Suprapubic skin (tissue), 4 donors: ENCODE measurements around the gene ILDR2. TPM values are rescaled to one million over a fixed set of nuclear protein-coding genes. Genes with fewer than 3 reads are reported as not detected.

ENCODE experiments used
- DNase-seq, 2 donors: peaks; one replicate each; pipeline ENCODE4 v3.0.0-alpha.2; 2019; ENCODE audit warnings: low spot score in 2 of 2
- H3K27ac ChIP-seq: fragments of 200-600 bp; sonication (generic); one replicate; pipeline ENCODE4 v1.5.1; 2019
- H3K27me3 ChIP-seq: fragments of 200-600 bp; sonication (generic); one replicate; pipeline ENCODE4 v1.5.1; 2019
- H3K36me3 ChIP-seq: fragments of 200-600 bp; sonication (generic); one replicate; pipeline ENCODE4 v1.5.1; 2019
- H3K4me1 ChIP-seq: fragments of 200-600 bp; sonication (generic); one replicate; pipeline ENCODE4 v1.5.1; 2019
- H3K4me3 ChIP-seq: fragments of 200-600 bp; sonication (generic); one replicate; pipeline ENCODE4 v1.5.1; 2019; ENCODE audit warnings: mild to moderate bottlenecking
- H3K9me3 ChIP-seq: fragments of 200-600 bp; sonication (generic); one replicate; pipeline ENCODE4 v1.5.1; 2019
- CTCF ChIP-seq, 2 donors: fragments of 200-600 bp in 1 of 2; fragments of 450-650 bp in 1 of 2; sonication (generic) in 1 of 2; IDR thresholded peaks; one replicate each; pipeline ENCODE4 v1.5.1; 2016 to 2019; ENCODE audit warnings: antibody characterized with exemption in 2 of 2, mild to moderate bottlenecking in 1 of 2, moderate library complexity in 1 of 2
- EP300 ChIP-seq: sonication (generic); formaldehyde crosslinking; IDR thresholded peaks from one replicate; pipeline ENCODE4 v1.6.1; 2017; ENCODE audit warnings: antibody characterized with exemption
- POLR2A ChIP-seq, 2 donors: fragments of 450-650 bp; IDR thresholded peaks; one replicate each; pipeline ENCODE4 v1.6.1; 2017; ENCODE audit warnings: antibody characterized with exemption in 2 of 2, mild to moderate bottlenecking in 2 of 2, moderate library complexity in 2 of 2
- POLR2AphosphoS5 ChIP-seq, 3 donors: sonication (generic); formaldehyde crosslinking; IDR thresholded peaks; one replicate each; pipeline ENCODE4 v1.6.1; 2017; ENCODE audit warnings: antibody characterized with exemption in 3 of 3
- WGBS: methylation state at CpG from one replicate; pipeline ENCODE4 v1.1.5; 2018; 5-methylcytosine and 5-hydroxymethylcytosine counted together
- total RNA-seq, 4 donors: library from RNA; depleted of rRNA; stranded (reverse); fragments of >200 nt; gene quantifications; one replicate each; pipeline ENCODE4 v1.1.0, GENCODE V29; 2016

The ILDR2 gene
- under 1 TPM in 3 of 4 donors, not detected in 1; 0.47 to 0.70 (median 0.48) TPM for total RNA-seq

- peak within 1 kb of the TSS; percentile 54 for H3K4me3 ChIP-seq
- no peaks in the 10 kb centered on the region for H3K36me3 ChIP-seq
- H3K4me1 ChIP-seq: peaks cover 14% of the 10 kb centered on the region
- peak in 1 of 2 donors; percentile 62 for DNase-seq
- WGBS: under 1% methylated on average over 11 of the region's 97 CpGs
- TF ChIP-seq POLR2A (IDR thresholded peaks at IDR 0.05) (no peak), POLR2AphosphoS5 (IDR thresholded peaks at IDR 0.05) (no peak), CTCF (IDR thresholded peaks at IDR 0.05) (no peak), EP300 (no peak)
- H3K27me3 ChIP-seq: peaks cover 42% of the 10 kb centered on the region
- H3K9me3 ChIP-seq: no peaks in the 10 kb centered on the region
- H3K27ac ChIP-seq: no peak within 1 kb of the TSS
Observed at GRCh38 chr1:166975361-166976129, at the start of gene ILDR2. TSS of gene ILDR2 (minus strand) at chr1:166975540. CDS start at chr1:166975268, 272 bp downstream.

- Histone ChIP-seq H3K36me3 (no peaks in the 10 kb centered on the region), H3K27me3 (peaks cover 6% of the 10 kb centered on the region), H3K4me1 (no peaks in the 10 kb centered on the region), H3K9me3 (no peaks in the 10 kb centered on the region), H3K4me3 (no peak overlapping the region), H3K27ac (no peak overlapping the region)
- 94% methylated on average over 1 of the region's 1 CpG for WGBS
- TF ChIP-seq POLR2AphosphoS5 (IDR thresholded peaks at IDR 0.05): no peak
- no peak for DNase-seq
Observed at GRCh38 chr1:167022384-167022783, 47.0 kb upstream of the ILDR2 start.

- H3K27me3 ChIP-seq: no peaks in the 10 kb centered on the region
- H3K4me1 ChIP-seq: no peaks in the 10 kb centered on the region
- no peak overlapping the region for H3K4me3 ChIP-seq
- 62% methylated on average over 6 of the region's 6 CpGs for WGBS
- DNase-seq: no peak
- no peaks in the 10 kb centered on the region for H3K36me3 ChIP-seq
- no peak overlapping the region for H3K27ac ChIP-seq
- H3K9me3 ChIP-seq: no peaks in the 10 kb centered on the region
- TF ChIP-seq CTCF (IDR thresholded peaks at IDR 0.05) (no peak), POLR2AphosphoS5 (IDR thresholded peaks at IDR 0.05) (no peak), EP300 (no peak), POLR2A (IDR thresholded peaks at IDR 0.05) (no peak)
Observed at GRCh38 chr1:167016100-167016750, 40.9 kb upstream of the ILDR2 start.

GRCh38 chr1:167013108-167013929, 38.0 kb upstream of the ILDR2 start:
- H3K36me3 ChIP-seq: no peaks in the 10 kb centered on the region
- no peak for TF ChIP-seq EP300
- no peak for TF ChIP-seq POLR2A (IDR thresholded peaks at IDR 0.05)
- no peak for TF ChIP-seq CTCF (IDR thresholded peaks at IDR 0.05)
- TF ChIP-seq POLR2AphosphoS5 (IDR thresholded peaks at IDR 0.05): no peak
- H3K9me3 ChIP-seq: no peaks in the 10 kb centered on the region
- H3K4me1 ChIP-seq: no peaks in the 10 kb centered on the region
- no peak for DNase-seq
- no peak overlapping the region for H3K4me3 ChIP-seq
- peaks cover 5% of the 10 kb centered on the region for H3K27me3 ChIP-seq
- WGBS: 40% methylated on average over 8 of the region's 8 CpGs
- no peak overlapping the region for H3K27ac ChIP-seq

GRCh38 chr1:167012570-167012969, 37.2 kb upstream of the ILDR2 start:
- TF ChIP-seq CTCF (IDR thresholded peaks at IDR 0.05): no peak
- TF ChIP-seq POLR2AphosphoS5 (IDR thresholded peaks at IDR 0.05): no peak
- TF ChIP-seq EP300: no peak
- no peak for TF ChIP-seq POLR2A (IDR thresholded peaks at IDR 0.05)
- DNase-seq: no peak
- Histone ChIP-seq H3K4me3 (no peak overlapping the region), H3K9me3 (no peaks in the 10 kb centered on the region), H3K27ac (no peak overlapping the region), H3K36me3 (no peaks in the 10 kb centered on the region), H3K4me1 (no peaks in the 10 kb centered on the region), H3K27me3 (peaks cover 5% of the 10 kb centered on the region)
- WGBS: 84% methylated on average over 2 of the region's 2 CpGs
